Mammary epithelial cell (primary cell): Measurements from ENCODE around the gene IFI35.

Experiments used
- CTCF ChIP-seq, 2 donors: IDR thresholded peaks in 1 of 2; conservative IDR thresholded peaks in 1 of 2; 2 replicates each; pipeline ENCODE4 v1.5.1; 2011 to 2012; ENCODE audit warnings: inconsistent platforms in 2 of 2, low read length in 2 of 2, mild to moderate bottlenecking in 2 of 2, control low read depth in 1 of 2, low read depth in 1 of 2; ENCODE audit not compliant: insufficient read depth in 1 of 2; ENCODE audit errors: extremely low read depth in 1 of 2
- EZH2 ChIP-seq: IDR thresholded peaks from 2 replicates; pipeline ENCODE4 v1.6.1; 2012; ENCODE audit warnings: low read length, inconsistent platforms, borderline replicate concordance

GRCh38 chr17:43014649-43015542, 8.3 kb downstream of the IFI35 start:
- TF ChIP-seq CTCF (conservative IDR thresholded peaks at IDR 0.05 in 1 of 2, IDR thresholded peaks at IDR 0.05 in 1 of 2; ENCODE audit: extremely low read depth in 1 of 2, insufficient read depth in 1 of 2, low read depth in 1 of 2, low read length in 2 of 2) (no peak), EZH2 (no peak)
